IMR-90 (cell line): ENCODE results near the gene RIPOR2. TPM values are rescaled to one million over a fixed set of nuclear protein-coding genes. Genes with fewer than 3 reads are reported as not detected.

ENCODE experiments used
- ATAC-seq: fragments of 200-7000 bp; cut with Tn5 transposase; 2 replicates; pipeline ENCODE4 v1.9.1; 2020; ENCODE audit warnings: low read depth, mild to moderate bottlenecking, moderate library complexity
- BruUV-seq: library from RNA; stranded (reverse); fragments of 400-500 nt; replicated peaks from 2 replicates; lab custom pipeline; 2021; lab: Mats Ljungman, UMichigan
- CTCF ChIA-PET: fragments of 300-600 bp; formaldehyde crosslinking; extraction: SDS; loops from one replicate; lab custom pipeline; 2021; ENCODE audit warnings: antibody characterized with exemption; lab: Yijun Ruan, JAX
- POLR2A ChIA-PET: fragments of 300-600 bp; sonication (Branson Sonifier 250); formaldehyde crosslinking; loops from one replicate; lab custom pipeline; 2022; ENCODE audit warnings: antibody characterized with exemption; ENCODE audit not compliant: unreplicated experiment; lab: Charles Lee
- DNase-seq: peaks from one replicate; pipeline ENCODE4 v3.0.0; 2013
- H2AFZ ChIP-seq: replicated peaks from 2 replicates; pipeline ENCODE3; 2013; ENCODE audit warnings: low read length, mild to moderate bottlenecking; ENCODE audit not compliant: poor library complexity
- H2AK5ac ChIP-seq: 2 replicates; pipeline ENCODE4 v1.6.1; 2013; ENCODE audit warnings: low read depth, low read length, inconsistent platforms
- H2AK9ac ChIP-seq: replicated peaks from 2 replicates; pipeline ENCODE3; 2013; ENCODE audit warnings: mild to moderate bottlenecking, low read depth, low read length, moderate library complexity; ENCODE audit not compliant: poor library complexity
- H2BK120ac ChIP-seq: 2 replicates; pipeline ENCODE4 v1.6.1; 2013; ENCODE audit warnings: low read depth, low read length, inconsistent platforms
- H2BK15ac ChIP-seq: 3 replicates; pipeline ENCODE4 v1.6.1; 2013; ENCODE audit warnings: low read depth, low read length, inconsistent platforms
- H2BK20ac ChIP-seq: 2 replicates; pipeline ENCODE4 v1.6.1; 2013; ENCODE audit warnings: low read depth, mild to moderate bottlenecking, inconsistent platforms, low read length, moderate library complexity
- H2BK5ac ChIP-seq: 2 replicates; pipeline ENCODE4 v1.6.1; 2013; ENCODE audit warnings: mild to moderate bottlenecking, low read depth, low read length, inconsistent platforms; ENCODE audit not compliant: poor library complexity, severe bottlenecking
- H3K14ac ChIP-seq: replicated peaks from 2 replicates; pipeline ENCODE4 v1.6.1; 2013; ENCODE audit warnings: low read depth, low read length, inconsistent platforms
- H3K18ac ChIP-seq: 2 replicates; pipeline ENCODE4 v1.6.1; 2013; ENCODE audit warnings: low read depth, low read length, control low read depth
- H3K23ac ChIP-seq: 2 replicates; pipeline ENCODE4 v1.6.1; 2013; ENCODE audit warnings: low read depth, low read length, inconsistent platforms
- H3K27ac ChIP-seq: 2 replicates; pipeline ENCODE4 v1.5.1; 2013; ENCODE audit warnings: mild to moderate bottlenecking, control low read depth, low read length; ENCODE audit not compliant: insufficient read depth
- H3K27me3 ChIP-seq: 2 replicates; pipeline ENCODE4 v1.6.1; 2013; ENCODE audit warnings: low read length; ENCODE audit not compliant: control insufficient read depth, insufficient read depth
- H3K36me3 ChIP-seq: 2 replicates; pipeline ENCODE4 v1.6.1; 2013; ENCODE audit warnings: low read length, mixed read lengths; ENCODE audit not compliant: control insufficient read depth, insufficient read depth
- H3K4ac ChIP-seq: 2 replicates; pipeline ENCODE4 v1.6.1; 2013; ENCODE audit warnings: low read depth, low read length, inconsistent platforms
- H3K4me1 ChIP-seq: 2 replicates; pipeline ENCODE4 v1.6.1; 2013; ENCODE audit warnings: low read length, mixed read lengths; ENCODE audit not compliant: control insufficient read depth, insufficient read depth
- H3K4me2 ChIP-seq: 2 replicates; pipeline ENCODE4 v1.6.1; 2013; ENCODE audit warnings: low read depth, mild to moderate bottlenecking, control low read depth, low read length, moderate library complexity
- H3K4me3 ChIP-seq: 2 replicates; pipeline ENCODE4 v1.5.1; 2013; ENCODE audit warnings: low read depth, mild to moderate bottlenecking, control low read depth, low read length, moderate library complexity; ENCODE audit not compliant: insufficient read depth
- H3K56ac ChIP-seq: 2 replicates; pipeline ENCODE4 v1.6.1; 2013; ENCODE audit warnings: low read length, inconsistent platforms; ENCODE audit not compliant: insufficient read depth; ENCODE audit errors: extremely low read depth
- H3K79me1 ChIP-seq, 2 experiments: 2 replicates each; pipeline ENCODE4 v1.6.1; 2013; ENCODE audit warnings: low read length in 2 of 2, inconsistent platforms in 1 of 2, low read depth in 1 of 2
- H3K9ac ChIP-seq: 2 replicates; pipeline ENCODE4 v1.6.1; 2013; ENCODE audit warnings: low read depth, low read length, control low read depth
- H3K9me1 ChIP-seq: 2 replicates; pipeline ENCODE4 v1.6.1; 2013; ENCODE audit warnings: low read length, inconsistent platforms; ENCODE audit not compliant: insufficient read depth
- H3K9me3 ChIP-seq: 2 replicates; pipeline ENCODE4 v1.6.1; 2013; ENCODE audit warnings: low read length; ENCODE audit not compliant: control insufficient read depth, insufficient read depth
- H4K20me1 ChIP-seq: 2 replicates; pipeline ENCODE4 v1.6.1; 2013; ENCODE audit warnings: low read length, inconsistent platforms; ENCODE audit not compliant: insufficient read depth
- H4K5ac ChIP-seq: 2 replicates; pipeline ENCODE4 v1.6.1; 2013; ENCODE audit warnings: mild to moderate bottlenecking, low read depth, low read length, control low read depth
- H4K8ac ChIP-seq, 2 experiments: 2 replicates each; pipeline ENCODE4 v1.6.1; 2013; ENCODE audit warnings: low read depth in 2 of 2, low read length in 2 of 2, control low read depth in 1 of 2, inconsistent platforms in 1 of 2
- H4K91ac ChIP-seq: 2 replicates; pipeline ENCODE4 v1.6.1; 2013; ENCODE audit warnings: low read depth, low read length, inconsistent platforms; ENCODE audit not compliant: insufficient read depth
- BHLHE40 ChIP-seq: fragments of 150-350 bp; IDR thresholded peaks from 2 replicates; pipeline ENCODE4 v1.6.1; 2016; ENCODE audit warnings: mild to moderate bottlenecking, low read depth, low read length
- CEBPB ChIP-seq: IDR thresholded peaks from 2 replicates; pipeline ENCODE4 v1.6.1; 2012; ENCODE audit warnings: low read depth, low read length, improper control_type of control experiment
- CHD1 ChIP-seq: IDR thresholded peaks from 2 replicates; pipeline ENCODE4 v1.6.1; 2012; ENCODE audit warnings: low read depth, low read length, improper control_type of control experiment
- FOS ChIP-seq: fragments of 150-350 bp; IDR thresholded peaks from 2 replicates; pipeline ENCODE4 v1.6.1; 2016; ENCODE audit warnings: low read depth, low read length
- MAZ ChIP-seq: IDR thresholded peaks from 2 replicates; pipeline ENCODE4 v1.6.1; 2012; ENCODE audit warnings: low read depth, mild to moderate bottlenecking, low read length, improper control_type of control experiment, moderate library complexity, borderline replicate concordance
- MXI1 ChIP-seq: IDR thresholded peaks from 2 replicates; pipeline ENCODE4 v1.6.1; 2012; ENCODE audit warnings: low read depth, mild to moderate bottlenecking, low read length, moderate library complexity, borderline replicate concordance
- NFE2L2 ChIP-seq: fragments of 150-350 bp; IDR thresholded peaks from 2 replicates; pipeline ENCODE4 v1.6.1; 2016; ENCODE audit warnings: low read depth, mild to moderate bottlenecking, low read length
- RAD21 ChIP-seq: IDR thresholded peaks from 2 replicates; pipeline ENCODE4 v1.6.1; 2012; ENCODE audit warnings: low read length, improper control_type of control experiment
- RCOR1 ChIP-seq: IDR thresholded peaks from 2 replicates; pipeline ENCODE4 v1.6.1; 2012; ENCODE audit warnings: mild to moderate bottlenecking, low read length, improper control_type of control experiment; ENCODE audit not compliant: insufficient replicate concordance
- SMC3 ChIP-seq: fragments of 150-350 bp; IDR thresholded peaks from 2 replicates; pipeline ENCODE4 v1.6.1; 2016; ENCODE audit warnings: low read depth, mild to moderate bottlenecking, antibody characterized with exemption, low read length, moderate library complexity
- WGBS, 2 experiments: methylation state at CpG; one replicate each; pipeline versions ENCODE4 v1.1.5 to v1.1.7; 2013; ENCODE audit warnings: missing lambda C conversion rate in 2 of 2; ENCODE audit not compliant: insufficient read length in 1 of 2; ENCODE audit errors: extremely low coverage in 2 of 2; 5-methylcytosine and 5-hydroxymethylcytosine counted together
- dilution Hi-C: fragments of 300-500 bp; cut with HindIII; formaldehyde crosslinking; loops from one replicate; pipeline ENCODE4 v1.14.3; 2018; ENCODE audit warnings: low sequenced_read_pairs; ENCODE audit not compliant: unreplicated experiment
- in situ Hi-C: fragments of 300-500 bp; cut with MboI; formaldehyde crosslinking; loops from 3 replicates; pipeline ENCODE4 v1.14.3; 2019; ENCODE audit warnings: low sequenced_read_pairs, inconsistent platforms, mixed read lengths
- intact Hi-C: fragments of 100-400 bp; cut with micrococcal nuclease; formaldehyde crosslinking; loops from 2 replicates; pipeline ENCODE4 v1.10.0; 2022
- polyA plus RNA-seq, 3 experiments: library from polyadenylated mRNA; depleted of rRNA; stranded (reverse); fragments of >200 nt; gene quantifications; 2 replicates each; pipeline ENCODE4 v1.2.3, GENCODE V29; 2012; ENCODE audit warnings: low replicate concordance in 1 of 3
- total RNA-seq: library from RNA; depleted of rRNA; stranded (reverse); fragments of >200 nt; gene quantifications from 2 replicates; pipeline ENCODE4 v1.2.3, GENCODE V29; 2012
- TF ChIP-seq, protein P1 (sequence below): fragments of 150-350 bp; IDR thresholded peaks from 2 replicates; pipeline ENCODE4 v1.6.1; 2016; ENCODE audit warnings: low read depth, mild to moderate bottlenecking, low read length, moderate library complexity, borderline replicate concordance
- TF ChIP-seq, protein P2 (sequence below): conservative IDR thresholded peaks from 2 replicates; pipeline ENCODE4 v1.5.1; 2012; ENCODE audit warnings: mild to moderate bottlenecking, low read depth, low read length, improper control_type of control experiment
- TF ChIP-seq, protein P3 (sequence below): fragments of 150-350 bp; IDR thresholded peaks from 2 replicates; pipeline ENCODE4 v1.6.1; 2017; ENCODE audit warnings: mild to moderate bottlenecking, antibody characterized with exemption, low read length, low read depth

RIPOR2 gene
- total and polyA plus RNA-seq, 2 of the 4 experiments (the other 2 are of a cell fraction): 1.1 to 1.2 TPM

DNA sequence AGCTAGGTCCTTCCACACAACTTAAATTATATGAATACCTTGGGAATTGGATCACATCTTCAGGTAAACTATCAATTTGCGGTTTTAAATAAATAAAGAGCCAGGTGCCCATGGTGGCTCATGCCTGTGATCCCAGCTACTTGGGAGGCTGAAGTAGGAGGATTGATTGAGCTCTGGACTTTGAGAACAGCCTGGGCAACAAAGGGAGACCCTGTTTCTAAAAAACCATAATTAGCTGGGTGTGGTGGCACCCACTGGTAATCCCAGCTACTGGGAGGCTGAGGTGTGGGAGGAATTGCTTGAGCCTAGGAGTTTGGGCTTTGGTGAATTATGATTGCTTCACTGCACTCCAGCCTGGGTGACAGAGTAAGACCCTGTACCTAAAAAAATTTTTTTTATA lies 157.6 kb downstream of the RIPOR2 start:
- Histone ChIP-seq H3K4me2 (no peak overlapping the region; the same call in 1 of the 2 replicates), H2AK5ac (peak overlapping the region; percentile 62), H3K4me1 (peaks cover 6% of the 10 kb centered on the region), H2AK9ac (no peak overlapping the region), H3K9me1 (no peaks in the 10 kb centered on the region), H3K27me3 (no peaks in the 10 kb centered on the region), H3K18ac (no peak overlapping the region), H2BK120ac (no peak overlapping the region), H3K9me3 (no peaks in the 10 kb centered on the region), H3K14ac (0 out of 2 replicates have a peak overlapping the region, but pooled peaks have one; percentile 3), H3K36me3 (peaks cover 2% of the 10 kb centered on the region; the same call in 1 of the 2 replicates), H3K4me3 (no peak overlapping the region), H3K79me1 (peaks cover 9 to 21% of the 10 kb centered on the region in 2 experiments; a peak in 1 of 4 replicates), H2BK20ac (no peak overlapping the region), H3K27ac (no peak overlapping the region; the same call in 1 of the 2 replicates), H4K91ac (no peak overlapping the region), H4K8ac (peak overlapping the region in 1 of 2 experiments; percentile 5; a peak in 1 of 4 replicates), H3K23ac (0 out of 2 replicates have a peak overlapping the region, but pooled peaks have one; percentile 59), H3K9ac (no peak overlapping the region), H3K4ac (peak overlapping the region; percentile 55; the same call in 1 of the 2 replicates), H2BK5ac (peak overlapping the region; percentile 13), H2AFZ (no peak overlapping the region), H2BK15ac (no peak overlapping the region), H4K20me1 (peaks cover 11% of the 10 kb centered on the region), H4K5ac (peak overlapping the region; percentile 28; the same call in 1 of the 2 replicates), H3K56ac (no peak overlapping the region)
- ATAC-seq (no peak), DNase-seq (no peak)
- CTCF ChIA-PET: no interaction called here
- no CpG with 5 or more reads among the region's 1 CpG for WGBS, 2 experiments
- POLR2A ChIA-PET: no interaction called here
- intact Hi-C loops: loop anchor here (5.0 kb wide), 2 partner anchors 74 to 234 kb away; no protein-coding TSS in a partner anchor
- dilution Hi-C loops: no loop called here
- BruUV-seq: TSS peak; percentile 20
- TF ChIP-seq CHD1 (no peak), BHLHE40 (no peak), MAZ (no peak), MXI1 (no peak), SMC3 (no peak), RAD21 (no peak), NFE2L2 (no peak), FOS (no peak), RCOR1 (no peak), CEBPB (no peak)
- TF ChIP-seq, protein P1, sequence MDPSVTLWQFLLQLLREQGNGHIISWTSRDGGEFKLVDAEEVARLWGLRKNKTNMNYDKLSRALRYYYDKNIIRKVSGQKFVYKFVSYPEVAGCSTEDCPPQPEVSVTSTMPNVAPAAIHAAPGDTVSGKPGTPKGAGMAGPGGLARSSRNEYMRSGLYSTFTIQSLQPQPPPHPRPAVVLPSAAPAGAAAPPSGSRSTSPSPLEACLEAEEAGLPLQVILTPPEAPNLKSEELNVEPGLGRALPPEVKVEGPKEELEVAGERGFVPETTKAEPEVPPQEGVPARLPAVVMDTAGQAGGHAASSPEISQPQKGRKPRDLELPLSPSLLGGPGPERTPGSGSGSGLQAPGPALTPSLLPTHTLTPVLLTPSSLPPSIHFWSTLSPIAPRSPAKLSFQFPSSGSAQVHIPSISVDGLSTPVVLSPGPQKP: no peak
- TF ChIP-seq, protein P2, sequence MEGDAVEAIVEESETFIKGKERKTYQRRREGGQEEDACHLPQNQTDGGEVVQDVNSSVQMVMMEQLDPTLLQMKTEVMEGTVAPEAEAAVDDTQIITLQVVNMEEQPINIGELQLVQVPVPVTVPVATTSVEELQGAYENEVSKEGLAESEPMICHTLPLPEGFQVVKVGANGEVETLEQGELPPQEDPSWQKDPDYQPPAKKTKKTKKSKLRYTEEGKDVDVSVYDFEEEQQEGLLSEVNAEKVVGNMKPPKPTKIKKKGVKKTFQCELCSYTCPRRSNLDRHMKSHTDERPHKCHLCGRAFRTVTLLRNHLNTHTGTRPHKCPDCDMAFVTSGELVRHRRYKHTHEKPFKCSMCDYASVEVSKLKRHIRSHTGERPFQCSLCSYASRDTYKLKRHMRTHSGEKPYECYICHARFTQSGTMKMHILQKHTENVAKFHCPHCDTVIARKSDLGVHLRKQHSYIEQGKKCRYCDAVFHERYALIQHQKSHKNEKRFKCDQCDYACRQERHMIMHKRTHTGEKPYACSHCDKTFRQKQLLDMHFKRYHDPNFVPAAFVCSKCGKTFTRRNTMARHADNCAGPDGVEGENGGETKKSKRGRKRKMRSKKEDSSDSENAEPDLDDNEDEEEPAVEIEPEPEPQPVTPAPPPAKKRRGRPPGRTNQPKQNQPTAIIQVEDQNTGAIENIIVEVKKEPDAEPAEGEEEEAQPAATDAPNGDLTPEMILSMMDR: no peak
- TF ChIP-seq, protein P3, sequence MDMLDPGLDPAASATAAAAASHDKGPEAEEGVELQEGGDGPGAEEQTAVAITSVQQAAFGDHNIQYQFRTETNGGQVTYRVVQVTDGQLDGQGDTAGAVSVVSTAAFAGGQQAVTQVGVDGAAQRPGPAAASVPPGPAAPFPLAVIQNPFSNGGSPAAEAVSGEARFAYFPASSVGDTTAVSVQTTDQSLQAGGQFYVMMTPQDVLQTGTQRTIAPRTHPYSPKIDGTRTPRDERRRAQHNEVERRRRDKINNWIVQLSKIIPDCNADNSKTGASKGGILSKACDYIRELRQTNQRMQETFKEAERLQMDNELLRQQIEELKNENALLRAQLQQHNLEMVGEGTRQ: no peak
- in situ Hi-C loops: no loop called here
